Measurements from ENCODE around the gene ING3.
"Not testable (repeated sequence)": the region's sequence is repeated elsewhere in the genome, so short reads cannot be mapped to it uniquely, and the experiment has no call there.

The ING3 gene

DNA sequence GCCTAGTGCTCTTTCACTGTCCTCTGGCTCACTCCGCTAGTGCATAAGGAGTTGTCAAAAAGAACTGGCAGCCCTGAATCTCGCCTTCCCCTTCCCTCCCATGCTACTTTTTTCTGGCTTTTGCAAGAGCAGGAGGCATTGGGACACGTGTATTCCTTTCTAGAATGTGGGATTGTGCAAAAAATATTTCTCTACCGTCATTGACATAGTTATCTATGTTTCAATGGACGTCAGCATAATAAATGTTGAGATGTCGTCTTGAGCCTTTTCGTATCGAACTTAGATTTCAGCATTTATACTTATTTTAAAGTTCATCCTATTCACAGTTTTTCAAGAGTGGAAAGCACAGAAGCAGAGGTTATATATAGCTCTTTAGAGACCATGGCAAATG lies 727 bp downstream of the ING3 start:
- DNase-seq: no peak

DNA sequence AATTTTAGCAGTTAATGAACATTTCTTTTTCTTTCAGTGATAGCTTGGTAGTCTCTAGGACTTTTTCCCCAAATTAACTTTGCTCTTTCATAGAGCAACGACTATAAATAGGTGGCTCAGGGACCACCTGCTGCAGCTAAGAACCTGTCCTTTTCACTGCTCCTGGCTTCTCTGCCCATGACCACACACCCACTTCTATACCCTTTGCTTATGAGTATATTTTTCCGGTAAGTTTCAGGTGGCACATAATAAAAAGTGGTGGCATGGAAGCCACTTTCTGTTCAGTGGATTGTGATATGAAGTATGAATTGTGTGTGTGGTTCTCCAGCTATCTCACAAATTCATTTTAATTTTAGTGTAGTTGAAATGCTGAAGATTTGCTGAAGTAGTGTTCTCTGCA lies 1.2 kb downstream of the ING3 start:
- no peak for DNase-seq

DNA sequence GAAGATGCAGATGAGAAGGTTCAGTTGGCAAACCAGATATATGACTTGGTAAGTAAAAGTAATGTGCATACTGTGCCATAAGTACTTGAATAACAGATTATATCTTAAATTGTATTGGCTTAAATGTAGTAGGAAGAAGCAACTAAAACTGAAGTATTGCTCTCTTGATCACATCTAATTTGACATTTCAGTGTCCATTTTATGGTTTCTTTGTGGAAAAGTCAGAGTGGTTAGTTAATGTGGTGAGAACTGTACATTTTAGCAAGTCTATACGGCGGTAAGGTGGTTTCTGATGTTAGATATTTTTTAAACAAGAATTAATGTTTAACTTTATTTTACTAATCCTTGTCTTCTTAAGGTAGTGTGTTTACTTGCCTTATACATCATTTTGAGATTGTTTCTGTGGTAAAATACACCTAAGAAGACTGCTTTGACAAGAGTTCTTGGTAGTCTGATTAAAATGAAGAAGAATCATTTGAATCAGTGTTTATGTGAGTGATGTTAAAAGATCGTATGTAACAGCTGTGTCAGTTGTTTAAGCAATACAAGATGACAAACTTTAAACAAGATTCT lies 5.1 kb downstream of the ING3 start:
- no peak for DNase-seq

DNA sequence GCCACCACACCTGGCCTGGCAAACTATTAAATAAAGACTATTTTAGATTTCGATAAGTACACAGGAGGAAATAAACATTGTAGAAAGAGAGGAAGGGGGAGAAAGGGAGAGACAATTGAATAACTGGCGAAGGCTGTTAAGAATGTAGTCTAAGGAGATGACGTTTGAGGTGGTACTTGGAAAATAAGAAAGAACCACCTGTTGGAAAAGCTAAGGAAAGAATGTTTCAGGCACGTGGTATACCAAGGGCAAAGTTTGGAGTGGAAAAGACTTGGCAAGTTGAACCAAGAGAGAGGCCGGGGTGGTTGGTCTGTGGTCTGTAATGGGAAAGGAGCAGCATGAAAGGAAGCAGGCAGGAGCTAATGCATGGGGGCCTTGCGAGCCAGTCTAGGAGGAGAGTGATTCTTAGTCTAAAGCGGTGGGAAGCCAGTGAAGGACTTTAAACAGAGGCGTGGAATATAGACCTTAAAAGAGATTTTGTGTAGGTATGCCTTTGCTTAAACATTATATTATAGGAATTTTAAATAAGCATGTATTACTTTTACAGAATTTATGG lies 9.4 kb downstream of the ING3 start:
- no peak for DNase-seq

DNA sequence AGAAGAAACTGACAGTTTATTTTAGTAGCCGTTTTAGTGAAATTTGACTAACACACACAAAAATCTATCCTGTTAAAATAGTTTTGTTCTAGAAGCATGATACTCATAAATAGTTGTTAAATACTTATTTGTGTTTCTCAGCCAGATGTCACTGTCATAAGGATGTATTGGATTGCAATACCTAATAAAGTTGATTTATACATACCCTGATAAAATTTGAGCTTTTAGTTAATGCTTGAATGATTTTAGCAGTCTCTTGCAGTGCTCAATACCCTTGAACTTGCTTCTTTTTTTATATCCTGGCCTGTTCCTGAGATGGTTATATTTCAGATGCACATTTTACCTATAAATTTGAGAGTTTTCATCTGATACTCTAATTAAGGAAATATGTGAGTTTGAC lies 10.1 kb downstream of the ING3 start:
- DNase-seq: no peak

DNA sequence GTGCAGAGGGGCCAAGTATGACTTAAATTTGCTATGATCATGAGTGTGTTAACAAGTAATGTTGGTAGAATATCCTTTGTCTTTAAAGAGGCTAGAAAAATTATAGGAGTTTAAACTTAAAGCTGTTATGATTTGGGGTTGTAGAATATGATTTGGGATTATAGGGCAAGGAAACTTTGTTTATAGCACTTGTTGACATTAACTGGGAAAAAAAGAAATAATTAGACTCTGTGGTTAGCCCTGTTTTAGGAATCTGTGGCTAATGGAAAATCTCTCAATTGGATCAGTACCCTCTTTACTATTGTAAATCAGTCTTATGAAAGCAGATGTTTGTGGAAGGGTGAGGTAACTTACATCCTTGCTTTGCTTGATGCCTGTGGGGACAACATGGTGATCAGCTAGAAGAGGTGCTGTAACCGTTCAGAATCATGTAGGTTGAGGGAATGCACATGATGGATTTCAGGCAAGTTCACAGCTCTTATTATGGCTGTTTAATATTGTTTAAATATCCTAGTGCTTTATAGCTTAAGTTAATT lies 11.1 kb downstream of the ING3 start:
- no peak for DNase-seq

DNA sequence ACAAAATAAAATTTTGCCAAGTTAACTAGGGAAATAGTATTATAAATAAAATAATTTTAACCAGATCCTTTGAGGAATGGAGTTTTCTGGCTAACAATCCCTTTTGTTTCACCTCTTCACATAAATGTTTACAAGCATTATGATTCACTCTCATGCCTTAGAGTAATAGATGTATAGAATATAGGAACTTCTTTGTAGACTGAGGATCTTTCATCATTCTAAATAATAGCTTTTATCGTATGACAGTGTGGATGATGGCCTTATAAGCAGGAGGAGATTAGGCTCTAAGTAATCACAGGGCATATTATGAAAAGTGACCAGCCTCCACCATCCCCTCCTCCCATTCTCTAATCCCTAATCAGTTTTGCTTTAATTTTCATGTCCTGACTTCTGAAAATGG lies 13.5 kb downstream of the ING3 start:
- no peak for DNase-seq

DNA sequence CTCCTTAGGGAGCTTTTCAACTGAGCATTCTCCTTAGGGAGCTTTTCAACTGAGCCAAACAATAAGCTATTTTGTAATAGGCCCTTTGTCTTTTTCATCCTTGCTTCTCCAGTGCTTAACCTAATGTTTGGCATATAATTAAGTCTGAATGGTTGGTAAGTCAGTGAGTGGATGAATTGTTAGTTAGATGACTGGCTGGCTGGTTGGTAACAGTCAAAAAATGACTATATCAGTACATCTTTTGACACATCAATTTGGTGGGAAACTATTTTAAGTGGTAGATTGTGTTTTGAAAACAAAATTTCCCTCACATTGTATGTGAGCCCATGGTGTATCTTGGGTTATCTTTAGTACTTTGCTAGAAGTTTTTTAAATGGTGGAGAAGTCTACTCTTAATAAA lies 16.4 kb downstream of the ING3 start:
- peak; percentile 3 for DNase-seq

DNA sequence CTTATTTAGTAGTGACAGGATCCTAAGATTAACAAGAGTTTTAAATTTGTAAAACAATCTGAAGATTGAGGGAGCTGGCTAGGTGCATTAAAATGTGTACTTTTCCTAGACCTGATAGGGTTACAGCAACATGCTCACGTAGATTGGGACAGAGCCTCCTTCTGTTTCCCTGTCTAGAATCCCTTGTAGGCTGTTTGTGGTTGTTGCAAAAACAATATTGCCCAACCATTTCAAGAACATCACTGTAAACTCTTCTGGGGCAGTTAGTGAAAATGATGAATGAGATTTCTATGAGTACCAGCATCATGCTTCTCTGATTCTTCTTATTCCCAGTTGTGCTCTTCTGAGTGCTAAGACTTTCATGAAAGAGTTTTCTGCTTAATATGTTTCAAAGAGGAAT lies 23.3 kb downstream of the ING3 start:
- no peak for DNase-seq

DNA sequence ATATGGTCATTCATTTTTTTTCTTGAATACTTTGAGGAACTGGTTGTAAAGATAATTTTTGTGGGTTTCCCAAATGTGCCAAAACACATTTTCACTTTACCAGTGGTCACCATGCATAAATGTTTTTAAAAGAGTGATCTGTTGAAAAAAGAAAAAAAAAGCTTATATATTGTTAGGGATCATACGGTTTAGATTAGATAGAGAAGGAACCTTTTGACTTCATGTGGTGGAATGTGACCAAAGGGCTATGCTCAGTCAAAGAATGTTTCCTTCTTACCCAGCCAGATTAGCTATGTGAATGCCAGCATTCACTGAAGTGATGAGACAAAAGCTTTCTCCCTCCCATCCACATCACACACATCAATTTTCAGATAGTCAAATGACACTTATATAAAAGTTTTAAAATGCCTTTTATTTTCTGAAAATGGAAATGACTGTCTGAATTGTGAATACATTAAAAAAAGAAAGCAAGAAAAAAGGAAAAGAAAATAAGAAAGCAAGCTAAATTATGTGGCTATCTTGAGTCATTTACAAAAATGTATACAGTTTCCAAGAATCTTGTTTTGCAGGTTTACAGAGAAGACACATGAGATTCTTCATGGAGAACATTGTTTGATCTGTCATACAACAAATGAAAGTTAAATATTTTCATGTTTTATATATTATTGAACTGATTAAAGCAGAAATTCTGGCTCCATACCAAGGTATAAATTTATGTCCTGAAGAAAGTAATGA lies 29.4 kb downstream of the ING3 start:
- no peak for DNase-seq

DNA sequence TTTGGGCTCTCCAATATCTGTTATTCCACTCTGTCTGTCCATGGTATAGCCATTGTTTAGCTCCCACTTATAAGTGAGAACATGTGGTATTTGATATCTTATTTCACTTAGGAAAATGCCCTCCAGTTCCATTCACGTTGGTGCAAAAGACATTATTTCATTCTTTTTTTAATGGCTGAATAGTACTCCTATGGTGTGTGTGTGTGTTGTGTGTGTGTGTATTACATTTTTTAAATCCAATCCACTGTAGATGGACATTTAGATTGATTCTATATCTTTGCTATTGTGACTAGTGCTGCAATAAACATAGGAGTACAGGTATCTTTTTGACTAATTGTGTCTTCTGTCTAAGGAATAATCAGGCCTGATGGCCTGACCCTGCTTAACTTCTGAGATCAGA lies 30.5 kb downstream of the ING3 start:
- no peak for DNase-seq

DNA sequence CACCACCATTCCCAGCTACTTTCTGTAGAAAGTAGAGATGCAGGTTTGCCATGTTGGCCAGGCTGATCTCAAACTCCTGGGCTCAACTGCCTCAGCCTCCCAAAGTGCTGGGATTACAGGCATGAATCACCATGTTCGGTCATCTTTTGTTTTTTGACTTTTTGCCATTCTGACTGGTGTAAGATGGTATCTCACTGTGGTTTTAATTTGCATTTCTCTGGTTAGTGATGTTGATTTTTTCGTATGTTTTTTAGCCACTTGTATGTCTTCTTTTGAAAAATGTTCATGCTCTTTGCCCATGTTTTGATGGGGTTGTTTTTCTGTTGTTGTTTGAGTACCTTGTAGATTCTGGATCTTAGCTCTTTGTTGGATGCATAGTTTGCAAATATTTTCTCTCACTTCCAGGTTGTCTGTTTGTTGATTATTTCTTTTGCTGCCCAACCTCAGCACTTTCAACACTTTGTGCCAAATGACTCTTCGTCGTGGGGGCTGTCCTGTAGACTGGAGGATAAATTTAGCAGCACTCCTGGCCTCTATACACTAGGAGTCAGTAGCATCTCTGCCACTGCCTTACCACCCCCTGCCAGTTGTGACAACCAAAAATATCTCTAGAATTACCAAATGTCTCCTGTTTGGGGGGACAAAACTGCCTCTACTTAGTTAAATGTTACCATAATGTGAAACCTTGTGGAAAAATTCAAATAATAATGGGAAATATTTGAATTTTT lies 31.5 kb downstream of the ING3 start:
- DNase-seq: no peak

DNA sequence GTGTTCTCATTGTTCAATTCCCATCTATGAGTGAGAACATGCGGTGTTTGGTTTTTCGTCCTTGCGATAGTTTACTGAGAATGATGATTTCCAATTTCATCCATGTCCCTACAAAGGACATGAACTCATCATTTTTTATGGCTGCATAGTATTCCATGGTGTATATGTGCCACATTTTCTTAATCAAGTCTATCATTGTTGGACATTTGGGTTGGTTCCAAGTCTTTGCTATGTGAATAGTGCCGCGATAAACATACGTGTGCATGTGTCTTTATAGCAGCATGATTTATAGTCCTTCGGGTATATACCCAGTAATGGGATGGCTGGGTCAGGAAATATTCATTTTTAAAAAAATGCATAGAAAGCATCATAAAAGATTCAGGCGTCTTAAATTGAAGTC lies 33.0 kb downstream of the ING3 start:
- DNase-seq: not testable (repeated sequence)

DNA sequence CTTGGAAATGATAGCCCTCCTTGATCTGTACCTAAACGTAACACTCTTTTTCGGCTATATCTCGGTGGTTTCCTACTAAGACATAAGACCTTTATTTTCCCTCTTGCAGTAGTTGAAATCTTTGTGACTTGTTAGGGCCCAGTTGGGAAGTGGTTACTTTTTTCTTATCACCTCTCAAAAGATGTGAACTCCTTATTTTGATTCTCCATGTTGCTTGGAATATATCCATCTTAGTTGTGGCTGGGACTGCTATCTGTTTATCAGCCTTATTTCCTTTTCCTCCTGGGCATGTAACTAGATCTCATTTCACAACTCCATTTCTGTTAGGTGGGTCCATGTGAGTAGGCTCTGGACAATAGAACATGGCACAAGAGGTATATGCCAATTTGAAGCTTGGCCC lies 33.8 kb downstream of the ING3 start:
- no peak for DNase-seq

DNA sequence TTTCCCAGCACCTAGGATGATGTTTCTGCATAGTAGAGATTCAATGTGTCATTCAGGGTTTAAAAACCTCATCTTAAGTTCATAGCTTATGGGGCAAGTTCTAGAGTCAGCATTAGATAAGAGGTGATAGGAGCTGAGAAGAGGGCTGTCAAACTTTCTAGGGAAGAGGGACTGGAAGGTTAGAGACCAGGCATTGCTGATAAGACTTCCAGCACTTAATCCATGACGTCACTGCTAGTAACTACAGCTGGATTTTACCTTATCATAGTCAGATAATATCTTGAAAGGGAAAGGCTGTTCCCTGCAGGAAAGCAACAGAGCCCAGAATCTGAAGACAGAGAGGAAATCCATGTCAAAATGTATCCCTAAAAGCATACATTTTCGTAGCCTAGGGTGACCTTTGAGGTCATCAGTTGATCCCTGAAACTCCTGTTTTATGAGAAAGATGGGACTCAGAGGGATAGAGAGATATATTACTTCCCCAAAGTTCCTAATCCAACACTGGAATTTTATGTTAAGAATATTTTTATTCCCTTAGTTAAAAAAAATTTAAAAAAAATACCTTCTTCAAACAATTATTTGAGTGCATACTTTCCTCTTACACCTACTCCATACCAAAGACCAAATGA lies 34.7 kb downstream of the ING3 start:
- DNase-seq: no peak

DNA sequence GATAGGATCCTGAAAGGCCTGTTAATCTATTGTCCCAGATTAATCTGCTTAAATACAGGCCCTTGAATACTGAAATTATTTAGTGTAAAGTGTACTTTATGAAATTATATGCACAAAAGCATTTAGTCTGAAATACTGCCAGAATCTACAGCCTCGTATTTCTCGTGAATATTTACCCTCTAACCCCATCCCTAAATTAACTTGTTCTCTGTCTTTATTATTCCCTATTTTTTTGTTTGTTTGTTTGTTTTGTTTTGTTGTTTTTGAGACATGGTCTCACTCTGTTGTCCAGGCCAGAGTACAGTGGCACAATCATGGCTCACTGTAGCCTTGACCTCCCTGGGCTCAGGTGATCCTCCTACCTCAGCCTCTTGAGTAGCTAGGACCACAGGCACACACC lies 35.3 kb downstream of the ING3 start:
- DNase-seq: no peak

DNA sequence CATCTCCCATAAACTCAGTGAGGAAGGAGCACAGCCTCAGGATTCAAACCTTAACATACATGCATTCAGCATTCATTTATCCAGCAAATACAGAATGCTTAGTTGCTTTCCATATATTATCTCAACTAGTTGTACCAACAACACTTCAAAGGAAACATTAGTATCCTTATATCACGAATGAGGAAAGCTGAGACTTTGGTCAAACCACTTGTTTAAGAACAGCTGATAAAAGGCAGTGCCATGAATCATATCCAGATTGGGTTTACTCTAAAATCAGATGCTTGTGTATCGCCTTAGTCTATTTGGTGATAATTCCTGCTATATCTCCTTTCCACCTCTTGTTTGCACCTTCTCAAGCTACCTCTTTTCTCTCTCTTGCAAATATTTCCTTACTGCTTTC lies 36.1 kb downstream of the ING3 start:
- no peak for DNase-seq

DNA sequence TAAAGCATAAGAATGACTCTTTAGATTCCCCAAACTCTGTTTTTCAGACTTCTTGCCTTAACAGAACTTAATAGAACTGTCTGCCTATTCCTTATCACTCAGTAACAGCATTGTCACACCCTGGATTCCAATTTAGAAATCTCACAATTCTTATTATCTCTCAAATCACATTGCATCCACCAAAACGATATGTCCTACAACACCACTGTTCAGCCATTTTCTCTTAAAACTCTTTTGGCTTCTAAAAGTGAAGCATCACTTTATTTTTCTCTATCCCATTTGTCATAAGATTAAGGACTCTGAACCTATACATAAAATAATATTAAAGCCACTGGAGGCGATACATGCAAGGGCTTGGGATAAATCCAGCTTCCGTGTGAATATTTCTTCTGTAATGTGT lies 36.7 kb downstream of the ING3 start:
- DNase-seq: no peak

DNA sequence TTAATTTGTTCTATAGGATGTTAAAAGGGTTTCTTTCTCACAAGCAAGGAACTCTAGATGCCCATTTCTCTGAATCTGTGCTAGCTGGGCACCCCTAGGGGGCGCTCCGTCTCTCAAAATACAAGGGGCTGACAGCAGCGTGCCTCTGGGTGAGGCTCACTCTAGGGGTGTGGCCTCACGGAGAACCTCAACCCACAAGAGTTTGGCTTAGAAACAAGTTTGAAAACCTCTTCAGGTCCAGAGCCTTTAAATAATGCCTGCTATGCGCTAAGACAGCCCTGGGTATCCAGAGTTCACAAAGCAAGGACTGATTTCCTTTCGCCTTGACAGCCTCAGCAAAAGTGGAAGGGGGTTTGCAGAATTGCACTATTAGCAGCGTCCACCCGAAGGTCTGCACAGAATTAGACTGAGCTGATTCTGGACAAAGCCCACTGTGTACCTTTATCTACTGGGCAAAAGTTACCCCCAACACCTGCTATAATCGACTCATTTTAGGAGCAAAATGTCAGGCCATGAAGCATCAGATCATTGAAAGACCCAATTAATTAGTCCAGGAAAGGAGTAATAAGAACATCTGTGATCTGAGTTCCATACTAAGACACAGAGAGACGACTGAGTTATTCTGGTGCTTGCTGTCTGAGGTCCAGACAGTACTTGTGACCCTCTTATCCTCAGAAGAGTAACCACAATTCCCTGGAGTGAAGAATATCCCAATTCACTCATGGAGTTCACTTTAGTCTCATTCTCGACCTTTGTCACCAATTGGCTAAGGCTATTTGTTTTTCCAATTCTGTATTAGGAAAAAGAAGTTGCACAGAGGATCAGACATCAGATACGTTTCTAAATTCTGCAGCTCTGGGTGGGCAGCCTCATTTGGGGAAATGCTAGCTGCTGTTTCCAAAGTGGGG lies 37.4 kb downstream of the ING3 start:
- peak; percentile 73 for DNase-seq

DNA sequence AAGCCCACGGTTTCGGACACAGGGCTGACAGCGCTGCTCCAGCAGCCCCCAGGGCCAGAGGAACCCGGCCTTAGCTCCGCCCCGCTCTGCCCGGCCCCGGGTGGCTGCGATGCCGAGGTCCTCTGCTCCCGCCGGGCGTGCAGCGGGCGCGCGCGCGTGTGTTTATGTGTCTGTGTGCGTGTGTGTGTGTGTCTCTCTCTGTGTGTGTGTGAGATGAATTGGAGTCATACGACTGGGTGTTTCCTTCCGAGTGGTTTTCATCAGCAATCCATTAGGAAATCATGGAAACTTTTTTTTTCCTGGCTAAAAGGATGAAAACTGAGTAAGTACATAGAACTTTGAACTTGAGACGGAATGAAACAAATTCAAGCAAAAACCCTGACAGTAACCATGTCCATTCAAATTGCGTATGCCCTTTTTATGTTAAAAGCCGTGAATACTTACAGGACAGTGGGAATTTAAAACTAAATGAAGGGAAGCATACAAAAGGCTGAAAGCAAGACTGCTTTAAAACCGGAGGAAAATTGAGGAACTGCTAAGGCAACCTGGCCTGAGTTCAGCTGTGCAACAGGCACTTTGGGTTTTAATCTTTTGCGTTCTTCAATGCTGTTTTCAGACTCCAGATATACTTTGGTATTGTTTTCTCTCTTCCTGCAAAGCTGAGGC lies 38.1 kb downstream of the ING3 start, which contains the start of gene CPED1:
Gene CPED1, plus strand, starts transcription at position 121 of the 666 bp plus-strand sequence. CDS start 911 bp downstream, outside the sequence.
- DNase-seq: peak; percentile 28

All from NCI-H774 (cell line).